Neural progenitor cell (in vitro differentiated cells): ENCODE results near the gene FEV.

Experiments
- CTCF ChIP-seq: fragments of 200-600 bp; sonication (generic); IDR thresholded peaks from 2 replicates; pipeline ENCODE4 v1.5.1; 2017; ENCODE audit warnings: antibody characterized with exemption, mild to moderate bottlenecking
- EZH2 ChIP-seq: fragments of 200-600 bp; sonication (generic); IDR thresholded peaks from 2 replicates; pipeline ENCODE4 v1.6.1; 2017; ENCODE audit warnings: antibody characterized with exemption, mild to moderate bottlenecking, moderate library complexity

DNA sequence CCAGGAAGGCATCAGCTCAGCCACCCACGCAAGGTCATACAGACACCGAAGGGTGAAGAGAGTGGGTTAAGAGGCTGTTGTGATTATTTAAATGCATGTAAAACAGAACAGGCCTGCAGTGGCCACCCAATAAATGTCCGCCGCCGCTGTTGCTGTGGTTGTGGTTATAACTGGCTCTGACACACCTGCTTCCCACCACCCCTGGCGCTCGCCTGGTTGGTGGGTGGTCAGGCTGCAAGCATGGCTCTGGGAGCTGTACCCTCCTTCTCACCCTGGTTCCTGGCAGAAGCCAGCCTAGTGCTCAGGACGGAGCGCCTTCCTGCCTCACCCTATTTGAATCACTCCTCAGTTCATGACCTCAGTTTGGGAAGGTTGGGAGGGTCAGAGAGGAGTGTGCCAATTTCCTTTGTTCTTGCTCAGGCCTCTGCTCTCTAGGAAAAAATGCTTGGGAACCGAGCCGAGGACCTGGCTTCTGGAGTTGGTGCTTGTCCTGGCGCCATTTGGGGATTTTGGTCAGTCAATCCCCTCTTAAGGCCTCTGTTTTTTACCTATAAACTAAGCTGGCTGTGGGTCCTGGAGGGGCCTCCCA, 13.5 kb upstream of the FEV start:
- TF ChIP-seq CTCF = no peak
- TF ChIP-seq EZH2 = no peak
